Measurements from ENCODE around the gene GDF11. TPM values are rescaled to one million over a fixed set of nuclear protein-coding genes. Genes with fewer than 3 reads are reported as not detected.

Gene GDF11
- total RNA-seq, 1 experiment from 2014 or later: 31.8 TPM

DNA sequence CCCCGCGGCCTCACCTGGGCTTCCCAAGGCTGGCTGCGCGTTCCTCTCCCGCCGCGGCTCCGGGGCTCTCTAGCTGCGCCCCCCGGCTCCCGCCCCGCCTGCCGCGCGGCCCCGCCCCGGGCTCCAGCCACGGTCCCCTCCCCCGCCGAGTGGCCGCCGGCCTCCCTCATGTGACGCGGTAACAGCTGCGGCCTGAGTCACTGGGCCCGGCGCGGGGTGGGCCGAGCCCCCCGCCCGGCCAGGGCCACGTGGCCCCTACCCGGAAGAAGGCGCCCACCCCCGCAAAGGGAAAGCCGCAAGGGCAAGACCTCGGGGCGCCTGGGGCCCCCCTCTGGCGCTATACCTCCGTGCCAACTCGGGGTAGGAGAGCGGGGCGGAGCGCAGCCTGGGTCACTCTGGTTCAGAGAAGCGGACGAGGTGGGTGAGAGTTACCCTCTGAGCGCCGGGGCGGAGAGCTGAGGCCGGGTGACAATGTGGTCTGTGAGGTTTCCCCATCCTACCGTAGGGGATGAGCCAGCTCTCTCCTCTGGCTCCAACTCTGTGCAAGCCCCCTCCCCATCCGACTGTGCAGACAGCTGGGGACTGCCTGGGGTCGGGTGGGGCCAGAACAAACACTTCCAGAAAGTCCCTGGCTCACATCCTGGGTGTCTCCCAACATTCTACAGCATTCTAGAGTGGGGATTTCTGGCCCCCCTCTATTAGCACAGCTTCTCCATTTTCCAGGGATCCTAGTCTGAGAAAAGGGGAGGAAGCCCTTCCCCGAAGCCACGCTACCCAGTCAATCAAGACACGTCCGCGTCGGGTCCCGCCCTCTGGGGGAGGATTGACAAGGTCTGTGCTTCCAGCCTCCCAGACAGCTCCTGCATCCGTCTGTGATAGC, 13.7 kb upstream of the GDF11 start, which contains the start of gene CD63:
Gene CD63 (minus strand): TSS at position 71 of the 880 bp plus-strand sequence. CDS start 668 bp downstream, outside the sequence.
- H3K9me3 ChIP-seq (ENCODE audit: control insufficient read depth, low read depth, low read length): no peaks in the 10 kb centered on the region
- Mint-ChIP-seq H3K27ac (peak within 1 kb of the TSS; percentile 35 to 96 (median 80); a peak in 5 of 7 replicates), H3K4me3 (peak within 1 kb of the TSS; percentile 89 to 93), H3K27me3 (ENCODE audit: low read depth) (no peaks in the 10 kb centered on the region; the same call in 1 of the 2 replicates), H3K4me1 (peaks cover 38 to 40% of the 10 kb centered on the region in 2 experiments), H3K9me3 (no peaks in the 10 kb centered on the region; a peak in 1 of 5 replicates), H3K36me3 (ENCODE audit: insufficient read depth in 1 of 3, low read depth in 3 of 3) (peaks cover 18 to 34% (median 34%) of the 10 kb centered on the region in 3 experiments; a peak in 6 of 7 replicates)
- no peak within 1 kb of the TSS for H4K5ac ChIP-seq (ENCODE audit: insufficient read length, low read depth, low read length)
- no peak within 1 kb of the TSS for H3K23ac ChIP-seq (ENCODE audit: insufficient read length, low read depth, low read length)
- H2BK15ac ChIP-seq (ENCODE audit: low read depth, low read length): no peak within 1 kb of the TSS
- H2BK120ac ChIP-seq (ENCODE audit: low read depth, low read length, poor library complexity, severe bottlenecking): no peak within 1 kb of the TSS
- no peak within 1 kb of the TSS for H4K91ac ChIP-seq (ENCODE audit: insufficient read length, low read depth, low read length)
- no peaks in the 10 kb centered on the region for H3K27me3 ChIP-seq (ENCODE audit: insufficient read depth, low read length)
- no CpG with 5 or more reads among the region's 61 CpGs for WGBS (ENCODE audit: extremely low coverage, insufficient read length, low lambda C conversion rate)
- no peak within 1 kb of the TSS for H3K27ac ChIP-seq (ENCODE audit: insufficient read length, low read depth, low read length)
- no peak within 1 kb of the TSS for H2AK5ac ChIP-seq (ENCODE audit: insufficient read length, low read length)
- H3K4me1 ChIP-seq (ENCODE audit: insufficient read depth, low read length): peaks cover 3% of the 10 kb centered on the region; the same call in 1 of the 2 replicates
- no peak within 1 kb of the TSS for H3K4ac ChIP-seq (ENCODE audit: low read depth, low read length)
- H3K79me1 ChIP-seq (ENCODE audit: insufficient read depth, low read depth, low read length, poor library complexity, severe bottlenecking): peaks cover 7% of the 10 kb centered on the region
- H2BK12ac ChIP-seq (ENCODE audit: insufficient read length, low read depth, low read length): no peak within 1 kb of the TSS
- DNase-seq: peak; percentile 94
- H3K23me2 ChIP-seq (ENCODE audit: insufficient read length, low read depth, low read length, poor library complexity, severe bottlenecking): peaks cover 14% of the 10 kb centered on the region
- H4K8ac ChIP-seq (replicated peaks; ENCODE audit: insufficient read length, low read depth, low read length): no peak within 1 kb of the TSS
- no peak within 1 kb of the TSS for H2BK5ac ChIP-seq (ENCODE audit: insufficient read length, low read length)
- H3K56ac ChIP-seq (ENCODE audit: insufficient read length, low read depth, low read length): no peak within 1 kb of the TSS
- no peak within 1 kb of the TSS for H2AFZ ChIP-seq (ENCODE audit: low read length)
- H3K14ac ChIP-seq (ENCODE audit: insufficient read depth, low read length): peak within 1 kb of the TSS; percentile 74
- H3K18ac ChIP-seq (ENCODE audit: insufficient read length, low read depth, low read length): peak within 1 kb of the TSS; percentile 69
- peak within 1 kb of the TSS; percentile 83 for H3K4me2 ChIP-seq (ENCODE audit: insufficient read depth, insufficient read length, low read length)
- H4K20me1 ChIP-seq (ENCODE audit: control insufficient read depth, insufficient read depth, insufficient read length): no peaks in the 10 kb centered on the region
- peaks cover 7% of the 10 kb centered on the region; the same call in 1 of the 2 replicates for H3K79me2 ChIP-seq (ENCODE audit: insufficient read depth, low read length)
- H3K9ac ChIP-seq (ENCODE audit: extremely low read depth, insufficient read length, low read length): peak within 1 kb of the TSS; percentile 50
- TF ChIP-seq, protein P1, sequence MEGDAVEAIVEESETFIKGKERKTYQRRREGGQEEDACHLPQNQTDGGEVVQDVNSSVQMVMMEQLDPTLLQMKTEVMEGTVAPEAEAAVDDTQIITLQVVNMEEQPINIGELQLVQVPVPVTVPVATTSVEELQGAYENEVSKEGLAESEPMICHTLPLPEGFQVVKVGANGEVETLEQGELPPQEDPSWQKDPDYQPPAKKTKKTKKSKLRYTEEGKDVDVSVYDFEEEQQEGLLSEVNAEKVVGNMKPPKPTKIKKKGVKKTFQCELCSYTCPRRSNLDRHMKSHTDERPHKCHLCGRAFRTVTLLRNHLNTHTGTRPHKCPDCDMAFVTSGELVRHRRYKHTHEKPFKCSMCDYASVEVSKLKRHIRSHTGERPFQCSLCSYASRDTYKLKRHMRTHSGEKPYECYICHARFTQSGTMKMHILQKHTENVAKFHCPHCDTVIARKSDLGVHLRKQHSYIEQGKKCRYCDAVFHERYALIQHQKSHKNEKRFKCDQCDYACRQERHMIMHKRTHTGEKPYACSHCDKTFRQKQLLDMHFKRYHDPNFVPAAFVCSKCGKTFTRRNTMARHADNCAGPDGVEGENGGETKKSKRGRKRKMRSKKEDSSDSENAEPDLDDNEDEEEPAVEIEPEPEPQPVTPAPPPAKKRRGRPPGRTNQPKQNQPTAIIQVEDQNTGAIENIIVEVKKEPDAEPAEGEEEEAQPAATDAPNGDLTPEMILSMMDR (conservative IDR thresholded peaks at IDR 0.05): no peak
- no peak within 1 kb of the TSS for H3T11ph ChIP-seq (ENCODE audit: low read length)
- no peak within 1 kb of the TSS for H2BK20ac ChIP-seq (ENCODE audit: low read depth, low read length, poor library complexity, severe bottlenecking)
